Stimulated activated naive CD8-positive, alpha-beta T cell treated with anti-CD3 and anti-CD28 coated beads, Interleukin-15, amount 100 ng/mL, for 72 hours (primary cell): ENCODE data around the gene PDE4D.
"Not testable (repeated sequence)": the region's sequence is repeated elsewhere in the genome, so short reads cannot be mapped to it uniquely, and the experiment has no call there.

Source experiments
- ATAC-seq: fragments of 150-1000 bp; cut with Tn5 transposase; 2 replicates; pipeline ENCODE4 v1.10.0; 2021; ENCODE audit warnings: mild to moderate bottlenecking, moderate library complexity
- DNase-seq, 2 donors: peaks; one replicate each; pipeline ENCODE4 v3.0.0; 2021 to 2022
- H3K27ac Mint-ChIP-seq, 2 donors: one replicate each; pipeline ENCODE4 v1.8.0; 2022; ENCODE audit warnings: mild to moderate bottlenecking in 2 of 2, mixed read lengths in 2 of 2, moderate library complexity in 2 of 2
- H3K27me3 Mint-ChIP-seq: one replicate; pipeline ENCODE4 v1.8.0; 2022; ENCODE audit warnings: mixed read lengths
- H3K4me1 Mint-ChIP-seq: one replicate; pipeline ENCODE4 v1.8.0; 2022; ENCODE audit warnings: mild to moderate bottlenecking, mixed read lengths
- H3K4me3 Mint-ChIP-seq, 2 donors: one replicate each; pipeline ENCODE4 v1.8.0; 2022; ENCODE audit warnings: mild to moderate bottlenecking in 2 of 2, mixed read lengths in 2 of 2, moderate library complexity in 1 of 2
- H3K9me3 Mint-ChIP-seq, 2 donors: one replicate each; pipeline ENCODE4 v1.8.0; 2022; ENCODE audit warnings: mixed read lengths in 2 of 2

Gene PDE4D

DNA sequence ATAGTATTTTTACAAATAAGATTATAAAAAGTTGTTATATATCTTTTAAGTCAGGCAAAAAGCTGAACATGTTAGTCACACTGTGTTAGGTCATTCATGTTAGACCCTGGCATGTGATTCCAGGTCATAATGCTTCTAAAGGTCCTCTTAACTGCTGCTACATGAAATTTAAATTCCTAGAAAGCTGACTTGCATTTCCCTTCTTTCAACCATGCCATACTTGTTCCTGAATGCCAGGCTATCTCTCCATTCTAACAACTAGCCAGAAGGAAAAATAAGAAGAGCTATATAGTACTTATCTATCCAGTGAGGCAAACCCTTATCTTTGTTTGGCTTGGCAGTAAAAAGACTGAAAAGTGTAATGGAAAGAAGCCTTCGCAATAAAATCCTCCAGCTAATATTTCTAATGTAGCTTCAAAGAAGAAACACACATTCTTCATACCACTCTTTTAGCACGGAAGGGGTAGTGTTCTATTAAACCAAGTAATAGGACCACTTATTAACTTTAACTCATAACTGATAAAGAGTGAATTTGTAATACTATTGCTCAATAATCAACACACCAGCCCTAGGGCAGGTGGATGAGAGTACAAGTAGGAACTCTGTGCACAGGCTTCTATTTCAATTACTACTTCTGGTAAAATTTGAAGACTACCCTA is 310.2 kb downstream of the PDE4D start:
- ATAC-seq (no peak), DNase-seq (no peak)
- Mint-ChIP-seq H3K9me3 (no peaks in the 10 kb centered on the region), H3K4me1 (peaks cover 6% of the 10 kb centered on the region), H3K27ac (no peak overlapping the region), H3K4me3 (no peak overlapping the region), H3K27me3 (peaks cover 31% of the 10 kb centered on the region)

DNA sequence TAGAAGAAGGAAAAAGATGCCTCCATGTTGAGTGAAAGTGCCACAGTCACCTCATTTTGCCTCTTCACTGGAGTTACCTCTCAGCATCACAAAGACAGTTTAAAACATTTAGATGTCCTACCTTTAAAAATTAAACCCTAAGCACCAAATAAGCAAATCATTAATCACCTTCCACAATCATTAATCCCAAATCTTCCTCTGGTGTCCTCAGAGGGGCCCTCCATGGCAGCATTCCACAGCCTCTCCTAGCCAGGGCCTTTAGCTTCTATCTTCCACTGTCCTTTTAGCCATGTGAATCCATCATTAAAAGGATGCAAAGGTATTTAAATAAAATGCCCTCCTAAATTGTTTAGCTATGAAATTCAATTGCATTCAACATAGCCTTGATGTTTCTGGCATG is 310.8 kb downstream of the PDE4D start:
- no peaks in the 10 kb centered on the region for H3K9me3 Mint-ChIP-seq
- H3K4me3 Mint-ChIP-seq, result no peak overlapping the region
- no peak overlapping the region for H3K27ac Mint-ChIP-seq
- H3K4me1 Mint-ChIP-seq, result peaks cover 6% of the 10 kb centered on the region
- ATAC-seq (no peak), DNase-seq (no peak)
- H3K27me3 Mint-ChIP-seq, result peaks cover 27% of the 10 kb centered on the region

DNA sequence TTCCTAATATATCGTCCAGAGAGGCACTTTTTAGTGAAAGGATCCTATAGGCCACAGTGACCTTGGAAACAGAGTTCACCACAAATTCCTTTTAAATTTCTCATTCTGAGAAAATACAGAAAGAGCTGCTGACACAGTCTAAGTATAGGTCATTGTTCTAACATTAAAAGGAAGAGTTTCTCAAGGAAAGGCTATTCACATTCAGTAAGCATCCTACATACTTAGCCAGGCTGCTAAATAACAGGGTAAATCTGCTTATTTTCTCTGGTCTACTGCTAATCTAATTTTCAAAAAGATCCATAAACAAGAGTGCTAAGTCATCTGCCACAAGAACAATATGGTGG is 313.7 kb downstream of the PDE4D start:
- H3K4me1 Mint-ChIP-seq, result no peaks in the 10 kb centered on the region
- DNase-seq, result no peak
- no peak overlapping the region for H3K27ac Mint-ChIP-seq
- H3K9me3 Mint-ChIP-seq, result no peaks in the 10 kb centered on the region
- ATAC-seq, result no peak
- H3K4me3 Mint-ChIP-seq, result no peak overlapping the region
- H3K27me3 Mint-ChIP-seq, result peaks cover 19% of the 10 kb centered on the region

DNA sequence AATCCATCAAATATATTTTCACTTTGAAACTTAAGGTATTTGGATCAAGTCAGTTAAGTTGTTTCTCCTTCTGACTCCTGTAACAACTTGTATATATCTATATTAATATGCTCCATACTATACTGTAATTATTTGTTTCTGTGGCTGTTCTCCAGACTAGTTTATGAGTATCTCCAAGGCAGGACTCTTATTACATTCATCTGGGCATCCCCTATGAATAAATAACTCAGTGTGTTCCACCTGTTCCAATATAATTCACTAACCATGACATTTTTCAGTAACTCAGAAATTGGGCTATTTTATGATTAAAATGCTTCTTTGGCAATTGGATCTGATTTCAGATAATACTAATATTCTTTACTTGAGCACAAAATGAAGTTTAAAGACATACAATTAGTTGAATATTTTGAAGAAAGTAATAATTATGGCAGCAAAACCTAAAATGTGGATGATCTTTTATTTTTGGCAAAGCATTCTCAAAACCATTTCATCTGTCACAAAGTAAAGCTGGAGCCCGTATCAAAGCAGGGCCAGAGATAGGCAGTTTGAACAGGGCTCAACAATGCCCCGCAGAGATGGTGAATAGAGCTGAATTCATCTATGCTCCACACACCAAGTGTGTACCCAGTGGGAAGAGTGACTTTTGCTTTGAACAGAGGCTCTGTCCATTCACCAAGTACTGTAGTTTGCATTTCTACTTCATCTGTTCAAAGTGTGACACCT is 314.3 kb downstream of the PDE4D start:
- H3K9me3 Mint-ChIP-seq, result no peaks in the 10 kb centered on the region
- no peak overlapping the region for H3K27ac Mint-ChIP-seq
- DNase-seq, result no peak
- ATAC-seq, result no peak
- H3K27me3 Mint-ChIP-seq, result peaks cover 16% of the 10 kb centered on the region
- no peak overlapping the region for H3K4me3 Mint-ChIP-seq
- H3K4me1 Mint-ChIP-seq, result no peaks in the 10 kb centered on the region

DNA sequence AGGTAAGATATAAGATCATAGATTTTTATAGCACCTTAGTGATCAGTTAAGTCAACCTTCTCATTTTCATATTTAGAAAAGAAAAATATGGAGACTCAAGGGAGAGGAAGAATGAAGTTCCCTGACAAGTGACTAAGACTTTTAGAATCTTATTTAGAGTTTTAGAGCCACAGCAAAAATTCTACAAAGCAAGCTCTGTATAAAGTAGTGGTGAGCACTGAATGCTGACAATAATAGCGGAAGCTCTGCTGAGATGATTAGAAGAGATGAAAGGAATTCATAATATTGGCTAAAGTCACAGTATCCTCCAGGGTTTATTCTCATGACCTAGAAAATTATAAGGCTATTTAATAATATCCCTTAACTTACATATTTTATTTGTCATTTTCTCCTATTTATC is 316.0 kb downstream of the PDE4D start:
- DNase-seq (no peak), ATAC-seq (no peak)
- Mint-ChIP-seq H3K4me1 (no peaks in the 10 kb centered on the region), H3K4me3 (no peak overlapping the region), H3K9me3 (no peaks in the 10 kb centered on the region), H3K27ac (no peak overlapping the region), H3K27me3 (peaks cover 16% of the 10 kb centered on the region)

DNA sequence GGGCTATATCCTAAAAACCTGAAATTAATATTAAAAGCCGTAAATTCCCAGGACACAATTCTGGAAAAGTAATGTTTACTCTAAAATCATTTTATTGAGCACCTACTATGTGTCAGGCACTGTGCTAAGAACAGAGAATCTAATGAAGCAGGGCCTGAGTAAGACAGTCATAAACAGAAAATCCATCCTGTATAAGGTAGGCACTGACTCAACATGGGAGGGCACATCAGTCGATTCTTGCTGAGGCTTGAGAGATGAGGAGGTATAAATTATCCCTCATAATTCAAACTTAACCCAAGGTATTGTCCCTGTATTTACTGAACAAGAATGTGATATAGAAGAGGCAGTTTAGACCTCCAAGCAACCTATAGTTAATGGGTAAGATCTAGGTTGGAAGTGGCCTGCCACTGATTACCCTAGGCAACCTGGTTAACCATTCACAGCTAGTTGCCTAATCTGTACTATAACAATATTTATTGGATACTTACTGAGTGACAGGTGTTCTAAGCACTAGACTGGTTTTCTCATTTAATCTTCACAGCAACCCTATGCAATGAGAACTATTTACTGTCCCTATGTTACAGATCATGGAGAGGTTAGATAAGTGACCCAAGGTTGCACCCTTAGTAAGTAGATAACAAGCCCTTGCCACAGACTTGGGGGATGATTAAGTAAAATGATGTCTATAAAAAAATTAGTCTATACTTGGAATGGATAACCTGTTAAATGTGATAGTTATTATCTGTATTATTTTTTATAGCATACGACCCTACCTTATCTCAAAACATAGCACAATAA is 317.7 kb downstream of the PDE4D start:
- Mint-ChIP-seq H3K27me3 (peaks cover 16% of the 10 kb centered on the region), H3K4me1 (no peaks in the 10 kb centered on the region), H3K9me3 (no peaks in the 10 kb centered on the region), H3K4me3 (no peak overlapping the region), H3K27ac (no peak overlapping the region)
- ATAC-seq (no peak), DNase-seq (no peak)

DNA sequence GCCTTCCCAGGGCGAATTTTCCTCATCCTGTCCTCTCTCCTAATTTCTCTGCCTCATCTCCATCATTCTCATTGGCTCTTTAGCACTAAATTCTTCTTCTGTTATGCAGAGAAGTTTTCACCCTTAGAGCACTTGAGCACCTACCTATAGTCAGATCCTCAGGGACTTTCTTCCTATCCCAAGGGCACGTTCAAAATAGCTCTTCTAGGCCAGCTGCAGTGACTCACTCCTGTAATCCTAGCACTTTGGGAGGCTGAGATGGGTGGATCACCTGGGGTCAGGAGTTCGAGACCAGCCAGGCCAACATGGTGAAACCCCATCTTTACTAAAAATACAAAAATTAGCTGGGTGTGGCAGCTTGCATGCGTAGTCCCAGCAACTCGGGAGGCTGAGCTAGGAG is 320.0 kb downstream of the PDE4D start:
- not testable (repeated sequence) for H3K4me1 Mint-ChIP-seq, H3K4me3 Mint-ChIP-seq, ATAC-seq, H3K9me3 Mint-ChIP-seq, H3K27me3 Mint-ChIP-seq, DNase-seq
- peak overlapping the region in 1 of 2 donors; percentile 7 for H3K27ac Mint-ChIP-seq

DNA sequence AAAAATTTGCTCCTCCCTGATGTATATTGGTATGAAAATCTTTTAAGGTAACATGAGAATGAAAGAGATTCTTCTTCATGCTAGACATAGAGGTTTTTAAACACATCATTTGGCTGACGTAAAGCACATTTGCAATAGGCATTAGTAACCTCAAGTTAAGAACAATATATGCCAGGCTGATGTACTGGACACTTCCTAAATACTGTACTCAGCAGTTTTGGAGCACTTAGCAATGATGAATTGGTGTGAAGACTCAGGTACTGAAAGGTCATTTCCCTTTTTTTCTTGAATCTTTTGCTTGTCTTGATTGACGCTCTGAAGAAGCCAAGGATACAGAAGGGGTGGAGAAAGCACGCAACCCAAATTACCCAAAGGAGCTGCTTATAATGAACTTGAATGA is 322.5 kb downstream of the PDE4D start:
- Mint-ChIP-seq H3K27ac (no peak overlapping the region), H3K9me3 (no peaks in the 10 kb centered on the region)

DNA sequence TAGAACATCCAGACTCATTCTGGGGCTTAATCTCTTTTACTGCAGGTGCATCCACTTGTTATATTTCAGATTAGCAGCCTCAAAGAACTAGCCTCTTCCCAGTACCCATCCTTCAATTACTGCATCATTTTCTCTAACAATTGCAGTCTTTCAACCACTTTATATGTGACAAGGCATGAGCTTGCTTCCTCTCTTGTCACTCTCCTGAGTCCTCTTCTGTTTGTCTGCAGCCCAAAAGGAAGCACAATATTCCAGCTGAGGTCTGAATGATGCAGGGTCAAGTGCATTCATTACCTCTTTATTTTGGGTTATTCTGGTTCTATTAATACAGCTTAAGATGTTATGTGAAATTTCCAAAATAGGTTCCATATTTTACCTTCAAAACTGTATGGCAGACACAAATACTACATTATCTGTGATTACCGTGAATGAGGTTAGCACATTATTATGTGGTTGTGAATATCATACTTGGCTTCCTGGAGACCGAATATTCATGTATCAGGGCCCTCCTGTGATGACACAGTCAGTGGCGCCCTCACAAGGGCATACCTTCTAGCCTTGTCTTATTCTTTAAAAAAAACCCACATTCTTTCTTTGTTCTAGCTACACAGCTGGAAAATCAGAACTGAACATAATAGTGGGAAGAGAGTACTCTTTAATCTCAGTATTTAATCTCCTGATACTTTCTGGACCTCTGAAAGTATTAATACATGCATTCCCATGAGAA is 323.8 kb downstream of the PDE4D start:
- peaks cover 7% of the 10 kb centered on the region for H3K27me3 Mint-ChIP-seq
- H3K9me3 Mint-ChIP-seq, result no peaks in the 10 kb centered on the region
- ATAC-seq (no peak), DNase-seq (no peak)
- H3K4me3 Mint-ChIP-seq, result no peak overlapping the region
- H3K27ac Mint-ChIP-seq, result no peak overlapping the region
- H3K4me1 Mint-ChIP-seq, result no peaks in the 10 kb centered on the region

More for the DNA sequence above, 322.5 kb downstream of the PDE4D start:
- Mint-ChIP-seq H3K4me3 (no peak overlapping the region), H3K4me1 (no peaks in the 10 kb centered on the region), H3K27me3 (peaks cover 7% of the 10 kb centered on the region)
- DNase-seq, result no peak
- no peak for ATAC-seq

DNA sequence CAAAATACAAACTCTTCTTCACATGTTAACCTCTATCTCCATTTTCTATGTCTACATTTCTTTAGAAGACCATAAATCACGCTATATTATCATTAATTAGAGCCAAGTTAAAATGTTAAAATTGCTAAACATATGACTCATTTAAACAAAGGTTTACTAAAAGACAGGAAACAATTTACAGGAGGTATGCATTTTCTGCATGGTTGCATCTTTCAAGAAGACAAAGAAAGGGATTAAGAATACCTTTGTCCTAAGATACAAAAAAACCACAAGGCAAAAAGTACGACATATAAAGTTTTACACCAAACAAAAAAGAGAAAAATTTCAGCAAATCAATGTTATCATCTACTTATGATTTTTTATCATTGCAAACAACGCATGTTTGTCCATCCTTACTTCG is 324.4 kb downstream of the PDE4D start:
- Mint-ChIP-seq H3K27ac (no peak overlapping the region), H3K9me3 (no peaks in the 10 kb centered on the region), H3K4me3 (no peak overlapping the region), H3K27me3 (peaks cover 7% of the 10 kb centered on the region), H3K4me1 (no peaks in the 10 kb centered on the region)
- ATAC-seq (no peak), DNase-seq (no peak)

DNA sequence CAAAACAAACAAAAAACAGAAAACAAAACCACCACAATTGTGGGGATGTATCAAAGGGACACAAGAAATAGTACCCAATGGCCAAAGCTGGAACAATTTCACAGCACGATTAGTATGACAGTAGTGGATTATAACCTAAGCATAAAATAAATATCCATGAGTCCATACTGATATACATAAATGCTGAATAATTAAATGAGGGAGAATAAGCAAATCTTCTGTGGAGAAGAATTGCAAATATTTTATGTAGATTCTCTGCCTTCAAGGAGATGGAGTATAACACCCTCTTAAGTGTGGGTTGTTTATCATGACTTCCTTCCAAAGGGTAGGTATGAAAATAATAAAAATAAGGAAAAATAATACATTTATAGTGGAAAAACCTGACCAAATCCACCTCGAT is 325.4 kb downstream of the PDE4D start:
- Mint-ChIP-seq H3K4me3 (no peak overlapping the region), H3K4me1 (no peaks in the 10 kb centered on the region), H3K9me3 (no peaks in the 10 kb centered on the region), H3K27me3 (peaks cover 4% of the 10 kb centered on the region), H3K27ac (no peak overlapping the region)
- DNase-seq (no peak), ATAC-seq (no peak)

DNA sequence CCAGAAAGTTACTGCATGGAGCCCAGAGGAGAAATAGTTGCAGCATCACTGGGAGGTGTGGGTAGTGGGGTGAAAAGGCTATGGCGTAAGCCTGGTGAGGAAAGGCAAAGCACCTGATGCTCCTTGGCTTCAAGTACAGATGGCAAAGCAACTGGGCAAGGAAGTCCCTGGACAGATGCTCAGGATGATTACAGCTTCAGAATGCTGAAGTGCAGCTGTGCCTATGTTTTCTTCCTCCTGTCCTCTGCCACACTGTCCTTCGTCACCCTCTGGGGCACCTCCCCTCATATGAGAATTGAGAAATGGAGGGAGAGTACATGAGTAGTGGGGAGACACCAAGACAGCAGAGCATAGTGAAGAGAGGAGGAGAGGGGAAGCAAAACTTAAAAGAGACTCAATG is 328.0 kb downstream of the PDE4D start:
- Mint-ChIP-seq H3K27me3 (no peaks in the 10 kb centered on the region), H3K4me1 (peaks cover 5% of the 10 kb centered on the region), H3K9me3 (no peaks in the 10 kb centered on the region), H3K27ac (no peak overlapping the region), H3K4me3 (no peak overlapping the region)
- no peak for ATAC-seq
- no peak for DNase-seq

DNA sequence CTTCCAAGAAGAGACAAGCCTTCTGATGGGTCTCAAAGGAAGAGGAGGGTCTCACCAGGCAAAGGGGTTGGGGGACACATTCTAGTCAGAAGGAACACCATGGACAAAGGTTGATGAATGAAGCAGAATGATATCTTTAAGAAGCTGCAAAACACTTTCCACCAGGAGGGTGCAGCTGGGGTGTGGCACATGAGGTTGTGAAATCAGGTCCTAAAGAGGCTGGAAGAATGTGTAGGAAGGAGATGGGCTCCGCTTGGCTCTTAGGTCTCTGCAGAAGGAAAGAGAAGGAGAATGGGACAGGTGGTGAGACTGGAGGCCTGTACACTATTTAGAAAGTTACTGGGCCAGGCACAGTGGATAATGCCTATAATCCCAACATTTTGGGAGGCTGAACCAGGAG is 328.6 kb downstream of the PDE4D start:
- no peak overlapping the region for H3K4me3 Mint-ChIP-seq
- no peaks in the 10 kb centered on the region for H3K9me3 Mint-ChIP-seq
- H3K27ac Mint-ChIP-seq, result no peak overlapping the region
- ATAC-seq (no peak), DNase-seq (no peak)
- no peaks in the 10 kb centered on the region for H3K27me3 Mint-ChIP-seq
- peaks cover 5% of the 10 kb centered on the region for H3K4me1 Mint-ChIP-seq

DNA sequence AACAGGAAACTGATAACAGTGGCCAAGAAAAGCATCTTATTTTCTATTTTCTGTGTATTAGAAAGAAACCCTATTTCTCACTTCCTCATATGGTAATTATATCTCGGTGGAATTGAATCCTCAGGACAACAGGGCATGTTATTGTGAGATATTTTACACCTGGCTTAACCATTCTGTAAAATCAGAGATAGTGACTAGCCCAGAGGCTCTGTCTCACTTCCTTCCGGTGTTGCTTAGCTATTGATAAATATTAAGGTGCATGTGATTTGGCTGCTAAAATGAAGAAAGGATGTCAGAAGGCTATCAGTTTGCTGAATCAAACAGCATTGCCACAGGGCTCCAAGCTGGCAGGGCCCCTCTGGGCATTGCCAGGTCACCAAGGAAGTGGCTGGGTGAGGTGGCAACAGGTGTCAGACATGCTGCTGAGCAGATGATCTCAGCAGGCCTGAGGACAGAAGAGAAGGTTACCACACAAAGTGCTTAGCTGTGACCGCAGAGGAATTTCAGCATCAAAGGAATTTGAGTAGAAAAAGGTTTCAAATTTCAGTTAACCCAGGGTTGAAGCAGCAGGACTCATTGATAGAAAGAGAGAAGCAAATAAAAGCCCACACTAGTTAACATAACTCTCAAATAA is 330.7 kb downstream of the PDE4D start:
- DNase-seq (peak in 1 of 2 donors; percentile 37), ATAC-seq (peak; percentile 89)
- no peaks in the 10 kb centered on the region for H3K9me3 Mint-ChIP-seq
- no peaks in the 10 kb centered on the region for H3K27me3 Mint-ChIP-seq
- H3K4me3 Mint-ChIP-seq, result no peak overlapping the region
- peak overlapping the region in 1 of 2 donors; percentile 40 for H3K27ac Mint-ChIP-seq
- peaks cover 5% of the 10 kb centered on the region for H3K4me1 Mint-ChIP-seq

DNA sequence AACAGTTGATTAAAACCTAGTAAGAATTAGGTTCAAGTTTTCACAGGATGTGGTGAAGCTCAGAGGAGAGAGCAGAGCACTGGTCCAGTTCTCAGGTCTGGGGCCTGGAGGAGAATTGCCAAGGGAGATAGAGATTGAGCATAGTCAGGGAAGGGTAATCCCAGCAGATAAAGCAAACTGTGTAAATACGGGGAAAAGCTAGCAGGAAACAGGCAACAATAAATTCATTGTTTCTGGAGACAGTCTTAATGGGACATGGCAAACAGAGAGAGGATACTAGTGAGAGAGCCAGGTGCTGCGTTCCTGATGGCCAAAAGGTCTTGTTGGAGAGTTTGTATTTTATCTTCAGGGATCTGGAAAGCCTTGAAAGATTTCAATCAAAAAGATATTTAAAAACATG is 333.0 kb downstream of the PDE4D start:
- ATAC-seq (no peak), DNase-seq (no peak)
- H3K4me3 Mint-ChIP-seq, result no peak overlapping the region
- H3K4me1 Mint-ChIP-seq, result peaks cover 5% of the 10 kb centered on the region
- H3K9me3 Mint-ChIP-seq, result no peaks in the 10 kb centered on the region
- no peaks in the 10 kb centered on the region for H3K27me3 Mint-ChIP-seq
- no peak overlapping the region for H3K27ac Mint-ChIP-seq
